HFFc6 (cell line): ENCODE results near the gene CKS2. TPM values are rescaled to one million over a fixed set of nuclear protein-coding genes. Genes with fewer than 3 reads are reported as not detected.
A peak's percentile ranks its signal among the peaks of the same experiment; 100 is the strongest.

ENCODE experiments used
- DNase-seq: peaks from one replicate; pipeline ENCODE4 v3.0.0-alpha.2; 2018
- H3K27ac Mint-ChIP-seq: 2 replicates; pipeline ENCODE4 v1.8.0; 2020; ENCODE audit warnings: mild to moderate bottlenecking, mixed read lengths
- H3K27me3 Mint-ChIP-seq: 2 replicates; pipeline ENCODE4 v1.8.0; 2021; ENCODE audit warnings: mild to moderate bottlenecking, moderate library complexity, mixed read lengths; ENCODE audit not compliant: insufficient read depth
- H3K36me3 Mint-ChIP-seq: 2 replicates; pipeline ENCODE4 v1.8.0; 2021; ENCODE audit warnings: low read depth, mixed read lengths
- H3K4me1 Mint-ChIP-seq: 2 replicates; pipeline ENCODE4 v1.8.0; 2020; ENCODE audit warnings: low read depth, mixed read lengths
- H3K4me3 Mint-ChIP-seq: 2 replicates; pipeline ENCODE4 v1.8.0; 2020; ENCODE audit warnings: mild to moderate bottlenecking, moderate library complexity, mixed read lengths
- H3K9me3 Mint-ChIP-seq: 2 replicates; pipeline ENCODE4 v1.8.0; 2020; ENCODE audit warnings: mild to moderate bottlenecking, mixed read lengths
- CTCF ChIP-seq: fragments of 200-600 bp; sonication (generic); IDR thresholded peaks from 2 replicates; pipeline ENCODE4 v1.5.0; 2021; ENCODE audit warnings: antibody characterized with exemption, mild to moderate bottlenecking
- total RNA-seq, 6 experiments: library from RNA; stranded (reverse); fragmentation: NEBNext Ultra II Directional; extraction: Animal tissue kit (Norgen Biotek cat#: 25700); gene quantifications; 2 replicates in 1 of 6; 3 replicates in 5 of 6; pipeline ENCODE4 v1.2.3, GENCODE V29; 2021

CKS2 gene
- total RNA-seq, 6 experiments from 2014 or later: 65.7 to 135 (median 123) TPM

GRCh38 chr9:89356782-89357181, 45.8 kb downstream of the CKS2 start:
- DNase-seq: no peak
- no peak for TF ChIP-seq CTCF
- H3K36me3 Mint-ChIP-seq: peaks cover 36% of the 10 kb centered on the region
- H3K4me3 Mint-ChIP-seq: no peak overlapping the region
- no peaks in the 10 kb centered on the region; the same call in 1 of the 2 replicates for H3K27me3 Mint-ChIP-seq
- no peaks in the 10 kb centered on the region for H3K9me3 Mint-ChIP-seq
- H3K27ac Mint-ChIP-seq: no peak overlapping the region
- peaks cover 6% of the 10 kb centered on the region; the same call in 1 of the 2 replicates for H3K4me1 Mint-ChIP-seq

GRCh38 chr9:89357331-89358197, 46.6 kb downstream of the CKS2 start:
- H3K4me1 Mint-ChIP-seq: peaks cover 6% of the 10 kb centered on the region; the same call in 1 of the 2 replicates
- DNase-seq: no peak

GRCh38 chr9:89358376-89358916, 47.5 kb downstream of the CKS2 start:
- DNase-seq: no peak
- Mint-ChIP-seq H3K36me3 (peaks cover 36% of the 10 kb centered on the region), H3K4me3 (no peak overlapping the region), H3K4me1 (peaks cover 6% of the 10 kb centered on the region; the same call in 1 of the 2 replicates), H3K9me3 (no peaks in the 10 kb centered on the region), H3K27ac (no peak overlapping the region), H3K27me3 (no peaks in the 10 kb centered on the region; the same call in 1 of the 2 replicates)
- no peak for TF ChIP-seq CTCF

More at GRCh38 chr9:89357331-89358197, 46.6 kb downstream of the CKS2 start:
- TF ChIP-seq CTCF: no peak
- Mint-ChIP-seq H3K36me3 (peaks cover 36% of the 10 kb centered on the region), H3K27ac (no peak overlapping the region), H3K27me3 (no peaks in the 10 kb centered on the region; the same call in 1 of the 2 replicates), H3K9me3 (no peaks in the 10 kb centered on the region), H3K4me3 (no peak overlapping the region)

- H3K4me1 Mint-ChIP-seq: peaks cover 6% of the 10 kb centered on the region; the same call in 1 of the 2 replicates
- H3K4me3 Mint-ChIP-seq: no peak overlapping the region
- no peaks in the 10 kb centered on the region for H3K9me3 Mint-ChIP-seq
- no peaks in the 10 kb centered on the region; the same call in 1 of the 2 replicates for H3K27me3 Mint-ChIP-seq
- H3K36me3 Mint-ChIP-seq: peaks cover 31% of the 10 kb centered on the region
- H3K27ac Mint-ChIP-seq: no peak overlapping the region
- TF ChIP-seq CTCF: no peak
- DNase-seq: no peak
These were observed 48.0 kb downstream of the CKS2 start for GRCh38 chr9:89358985-89359384.

- Mint-ChIP-seq H3K9me3 (no peaks in the 10 kb centered on the region), H3K27me3 (no peaks in the 10 kb centered on the region; the same call in 1 of the 2 replicates), H3K4me1 (peaks cover 6% of the 10 kb centered on the region; the same call in 1 of the 2 replicates), H3K27ac (peak overlapping the region; percentile 11; the same call in 1 of the 2 replicates), H3K36me3 (peaks cover 25% of the 10 kb centered on the region), H3K4me3 (no peak overlapping the region)
- TF ChIP-seq CTCF: no peak
- peak; percentile 6 for DNase-seq
These were observed 48.8 kb downstream of the CKS2 start for GRCh38 chr9:89359751-89360261.
